Measurements from ENCODE around the gene TPK1. TPM values are rescaled to one million over a fixed set of nuclear protein-coding genes. Genes with fewer than 3 reads are reported as not detected.

Gene TPK1
- total RNA-seq, 1 donor from 2014 or later: 2.2 TPM

DNA sequence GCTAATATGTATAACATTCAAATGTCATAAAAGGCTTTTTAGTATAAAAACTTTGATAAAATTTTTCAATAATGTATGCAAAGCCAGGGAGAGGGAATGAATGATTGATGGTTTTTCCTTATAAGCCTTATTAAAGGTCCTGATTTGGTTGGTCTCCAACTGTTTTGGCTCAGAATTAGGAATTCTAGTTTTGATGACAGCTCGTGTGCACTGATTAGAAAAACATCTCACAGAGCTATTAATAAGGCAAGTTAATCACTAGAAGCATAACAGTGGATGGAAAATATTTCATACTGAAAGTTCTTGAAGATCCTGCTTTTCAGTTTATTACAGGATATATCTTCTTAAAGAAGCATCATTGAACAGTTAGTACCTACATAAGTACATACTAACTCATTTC is 317.5 kb downstream of the TPK1 start:
- no peak overlapping the region for H3K27ac Mint-ChIP-seq

DNA sequence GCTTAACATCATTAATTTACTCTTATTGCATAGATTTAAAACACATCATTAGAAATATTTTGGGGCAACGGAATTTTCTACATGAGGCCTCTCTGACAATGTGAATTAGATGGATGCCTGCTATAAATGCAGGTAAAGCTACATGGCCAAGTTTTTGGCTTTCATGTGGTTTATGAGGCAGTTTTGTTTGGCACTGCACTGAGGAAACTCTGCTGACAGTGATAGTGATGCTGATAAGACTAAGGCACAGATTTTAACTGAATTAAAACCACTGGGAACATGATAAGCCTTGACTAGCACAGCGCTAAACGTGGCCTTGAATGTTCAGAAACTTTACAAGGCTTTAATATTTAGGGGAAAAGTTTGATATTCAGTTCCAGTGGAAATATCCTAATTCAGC is 318.1 kb downstream of the TPK1 start:
- H3K36me3 Mint-ChIP-seq (ENCODE audit: insufficient read depth): no peaks in the 10 kb centered on the region
- no peaks in the 10 kb centered on the region for H3K9me3 Mint-ChIP-seq (ENCODE audit: low read depth)
- no peaks in the 10 kb centered on the region for H3K27me3 Mint-ChIP-seq
- no peak for DNase-seq (ENCODE audit: low spot score, unreplicated experiment)
- no peak overlapping the region for H3K4me3 Mint-ChIP-seq (ENCODE audit: low read depth)
- H3K4me1 Mint-ChIP-seq (ENCODE audit: low read depth): peaks cover 10% of the 10 kb centered on the region
- TF ChIP-seq, protein P1, sequence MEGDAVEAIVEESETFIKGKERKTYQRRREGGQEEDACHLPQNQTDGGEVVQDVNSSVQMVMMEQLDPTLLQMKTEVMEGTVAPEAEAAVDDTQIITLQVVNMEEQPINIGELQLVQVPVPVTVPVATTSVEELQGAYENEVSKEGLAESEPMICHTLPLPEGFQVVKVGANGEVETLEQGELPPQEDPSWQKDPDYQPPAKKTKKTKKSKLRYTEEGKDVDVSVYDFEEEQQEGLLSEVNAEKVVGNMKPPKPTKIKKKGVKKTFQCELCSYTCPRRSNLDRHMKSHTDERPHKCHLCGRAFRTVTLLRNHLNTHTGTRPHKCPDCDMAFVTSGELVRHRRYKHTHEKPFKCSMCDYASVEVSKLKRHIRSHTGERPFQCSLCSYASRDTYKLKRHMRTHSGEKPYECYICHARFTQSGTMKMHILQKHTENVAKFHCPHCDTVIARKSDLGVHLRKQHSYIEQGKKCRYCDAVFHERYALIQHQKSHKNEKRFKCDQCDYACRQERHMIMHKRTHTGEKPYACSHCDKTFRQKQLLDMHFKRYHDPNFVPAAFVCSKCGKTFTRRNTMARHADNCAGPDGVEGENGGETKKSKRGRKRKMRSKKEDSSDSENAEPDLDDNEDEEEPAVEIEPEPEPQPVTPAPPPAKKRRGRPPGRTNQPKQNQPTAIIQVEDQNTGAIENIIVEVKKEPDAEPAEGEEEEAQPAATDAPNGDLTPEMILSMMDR (IDR thresholded peaks at IDR 0.05; ENCODE audit: unreplicated experiment): no peak
- H3K27ac Mint-ChIP-seq: no peak overlapping the region

More for the DNA sequence above, 317.5 kb downstream of the TPK1 start:
- no peaks in the 10 kb centered on the region for H3K36me3 Mint-ChIP-seq (ENCODE audit: insufficient read depth)
- no peak overlapping the region for H3K4me3 Mint-ChIP-seq (ENCODE audit: low read depth)
- DNase-seq (ENCODE audit: low spot score, unreplicated experiment): no peak
- H3K27me3 Mint-ChIP-seq: no peaks in the 10 kb centered on the region
- H3K4me1 Mint-ChIP-seq (ENCODE audit: low read depth): peaks cover 8% of the 10 kb centered on the region
- no peaks in the 10 kb centered on the region for H3K9me3 Mint-ChIP-seq (ENCODE audit: low read depth)
- TF ChIP-seq, protein P1 (IDR thresholded peaks at IDR 0.05; ENCODE audit: unreplicated experiment): no peak

DNA sequence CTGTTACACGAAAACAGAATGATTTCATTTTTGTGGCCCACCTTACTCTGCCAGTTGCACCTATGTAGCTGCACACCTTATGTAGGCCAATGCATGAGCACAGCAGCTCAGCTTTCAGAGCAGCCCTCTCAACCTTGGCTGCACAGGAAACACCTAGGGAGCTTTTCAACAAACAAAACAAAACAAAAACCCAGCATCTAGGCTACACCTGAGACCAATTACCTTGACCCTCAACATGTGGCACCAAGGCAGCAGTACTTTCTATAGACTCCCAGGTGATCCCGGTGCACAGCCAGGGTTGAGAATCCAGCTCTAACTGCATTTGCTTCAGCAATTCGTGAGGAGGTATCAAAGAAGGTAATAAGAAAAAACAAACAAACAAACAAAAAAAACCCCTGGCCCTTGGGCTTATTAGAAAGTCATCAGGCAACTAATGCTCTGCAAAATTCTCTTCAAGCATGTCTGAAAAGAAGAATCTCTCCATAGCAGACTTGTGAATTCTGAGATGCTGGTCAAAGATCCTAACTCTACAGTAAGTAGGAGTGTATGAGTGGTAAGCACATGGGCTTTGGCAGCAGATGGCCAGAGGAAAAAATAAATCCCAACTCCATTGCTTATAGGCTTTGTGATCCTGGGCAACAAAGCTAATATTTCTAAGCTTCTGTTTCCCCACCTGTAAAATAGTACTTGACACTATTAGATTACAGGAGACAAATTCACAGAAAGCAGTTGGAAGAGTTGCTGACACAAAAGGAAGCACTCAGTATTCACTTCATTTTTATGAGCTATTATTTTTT is 318.9 kb downstream of the TPK1 start:
- Mint-ChIP-seq H3K36me3 (ENCODE audit: insufficient read depth) (no peaks in the 10 kb centered on the region), H3K9me3 (ENCODE audit: low read depth) (no peaks in the 10 kb centered on the region), H3K27me3 (no peaks in the 10 kb centered on the region), H3K4me1 (ENCODE audit: low read depth) (peaks cover 10% of the 10 kb centered on the region), H3K4me3 (ENCODE audit: low read depth) (no peak overlapping the region), H3K27ac (no peak overlapping the region)
- no peak for DNase-seq (ENCODE audit: low spot score, unreplicated experiment)
- TF ChIP-seq, protein P1 (IDR thresholded peaks at IDR 0.05; ENCODE audit: unreplicated experiment): no peak

DNA sequence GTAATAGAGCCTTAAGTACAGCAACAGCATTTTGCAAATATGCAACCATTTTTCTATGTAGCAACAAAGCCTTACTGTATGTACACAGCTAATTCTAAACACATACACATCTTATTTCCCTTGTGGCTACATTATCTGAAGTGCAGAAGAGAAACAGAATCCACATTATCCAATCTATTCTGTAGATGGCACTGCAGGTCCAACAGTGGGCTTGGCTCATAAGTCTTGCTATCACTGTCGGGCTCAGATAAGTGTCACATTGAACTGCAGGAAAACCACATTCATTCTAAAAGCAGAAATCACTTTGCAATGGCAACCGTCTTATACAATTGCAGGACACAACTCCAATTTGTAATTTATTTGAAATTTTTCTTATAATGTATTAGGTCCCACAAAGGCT is 322.5 kb downstream of the TPK1 start:
- Mint-ChIP-seq H3K36me3 (ENCODE audit: insufficient read depth) (no peaks in the 10 kb centered on the region), H3K4me3 (ENCODE audit: low read depth) (no peak overlapping the region), H3K27me3 (no peaks in the 10 kb centered on the region), H3K27ac (no peak overlapping the region), H3K9me3 (ENCODE audit: low read depth) (no peaks in the 10 kb centered on the region), H3K4me1 (ENCODE audit: low read depth) (peaks cover 10% of the 10 kb centered on the region)
- TF ChIP-seq, protein P1 (IDR thresholded peaks at IDR 0.05; ENCODE audit: unreplicated experiment): peak; percentile 42
- DNase-seq (ENCODE audit: low spot score, unreplicated experiment): no peak

DNA sequence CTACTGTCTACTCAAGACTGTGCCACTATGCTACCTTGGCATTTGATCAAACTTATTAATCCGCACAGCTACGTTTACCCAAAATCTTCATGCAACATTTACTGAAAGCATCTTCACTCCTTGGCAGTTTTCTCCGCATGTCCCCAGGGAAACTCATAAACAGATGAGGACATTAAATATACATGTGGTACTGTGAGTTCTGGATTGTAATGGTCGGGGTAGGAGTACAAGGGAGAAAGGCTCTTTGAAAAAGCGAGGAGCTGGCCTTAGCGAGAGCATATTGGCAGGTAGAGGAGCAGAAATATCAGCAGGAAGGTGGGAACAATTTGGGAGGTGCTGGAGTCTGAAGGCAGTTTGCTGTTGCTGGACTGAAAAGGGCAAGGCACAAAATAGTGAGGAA is 325.2 kb downstream of the TPK1 start:
- Mint-ChIP-seq H3K4me3 (ENCODE audit: low read depth) (no peak overlapping the region), H3K9me3 (ENCODE audit: low read depth) (peaks cover 6% of the 10 kb centered on the region), H3K36me3 (ENCODE audit: insufficient read depth) (no peaks in the 10 kb centered on the region), H3K27me3 (no peaks in the 10 kb centered on the region), H3K4me1 (ENCODE audit: low read depth) (peaks cover 10% of the 10 kb centered on the region), H3K27ac (no peak overlapping the region)
- TF ChIP-seq, protein P1 (IDR thresholded peaks at IDR 0.05; ENCODE audit: unreplicated experiment): no peak
- no peak for DNase-seq (ENCODE audit: low spot score, unreplicated experiment)
